K562 (cell line): ENCODE data around the gene WASF2. TPM values are rescaled to one million over a fixed set of nuclear protein-coding genes. Genes with fewer than 3 reads are reported as not detected.

Experiments
- BRF2 ChIP-seq: IDR thresholded peaks from 3 replicates; pipeline ENCODE4 v1.6.1; 2011; ENCODE audit warnings: borderline replicate concordance, mild to moderate bottlenecking; ENCODE audit not compliant: insufficient read length, insufficient read depth
- CUX1 ChIP-seq: fragments of 200-800 bp; sonication (Bioruptor generic); IDR thresholded peaks from 2 replicates; pipeline ENCODE4 v1.6.1; 2016; ENCODE audit warnings: missing genetic modification characterization, missing compliant biosample characterization
- GATA2 ChIP-seq: sonication (generic); formaldehyde crosslinking; IDR thresholded peaks from 2 replicates; pipeline ENCODE4 v1.4.0; 2020; ENCODE audit warnings: mild to moderate bottlenecking, missing genetic modification reagents
- GATAD2B ChIP-seq: fragments of 450-650 bp; IDR thresholded peaks from 2 replicates; pipeline ENCODE4 v1.6.1; 2017; ENCODE audit warnings: mild to moderate bottlenecking, borderline replicate concordance
- HOXB6 ChIP-seq: fragments of 250-450 bp; sonication (Bioruptor Pico); IDR thresholded peaks from 2 replicates; pipeline ENCODE4 v1.5.1; 2022; ENCODE audit warnings: mild to moderate bottlenecking, borderline replicate concordance
- POLR2B ChIP-seq: fragments of 450-650 bp; IDR thresholded peaks from 2 replicates; pipeline ENCODE4 v1.6.1; 2018; ENCODE audit warnings: low read depth; ENCODE audit not compliant: partially characterized antibody
- RFX7 ChIP-seq: fragments of 250-450 bp; sonication (Bioruptor Pico); IDR thresholded peaks from 2 replicates; pipeline ENCODE4 v1.5.1; 2021; ENCODE audit warnings: mild to moderate bottlenecking
- SIRT6 ChIP-seq: IDR thresholded peaks from one replicate; pipeline ENCODE4 v1.6.1; 2012; ENCODE audit warnings: low read depth, mild to moderate bottlenecking, control low read depth, inconsistent platforms, low read length, moderate library complexity
- STAT6 ChIP-seq: sonication (generic); formaldehyde crosslinking; IDR thresholded peaks from 2 replicates; pipeline ENCODE4 v1.8.1; 2023; ENCODE audit warnings: mild to moderate bottlenecking, missing genetic modification reagents
- TCF3 ChIP-seq: sonication (generic); formaldehyde crosslinking; IDR thresholded peaks from 2 replicates; pipeline ENCODE4 v1.4.0; 2020; ENCODE audit warnings: mild to moderate bottlenecking, missing genetic modification reagents
- ZBTB11 ChIP-seq, 3 experiments: fragments of 200-800 bp in 1 of 3; fragments of 250-450 bp in 1 of 3; fragments of 450-650 bp in 1 of 3; sonication (Bioruptor Pico) in 1 of 3; sonication (Bioruptor generic) in 1 of 3; formaldehyde crosslinking in 1 of 3; IDR thresholded peaks; 2 replicates each; pipeline versions ENCODE4 v1.6.1 to v1.8.0; 2016 to 2022; ENCODE audit warnings: mild to moderate bottlenecking in 2 of 3, missing genetic modification characterization in 2 of 3, missing compliant biosample characterization in 1 of 3, moderate library complexity in 1 of 3
- ZNF551 ChIP-seq: fragments of 250-450 bp; sonication (Bioruptor Pico); IDR thresholded peaks from 2 replicates; pipeline ENCODE4 v1.5.0; 2021; ENCODE audit warnings: mild to moderate bottlenecking, moderate library complexity
- ZNF740 ChIP-seq, 3 experiments: fragments of 200-800 bp in 1 of 3; sonication (Bioruptor generic) in 1 of 3; sonication (generic) in 1 of 3; formaldehyde crosslinking in 1 of 3; IDR thresholded peaks; 2 replicates each; pipeline versions ENCODE4 v1.6.1 to v1.8.0; 2016 to 2022; ENCODE audit warnings: mild to moderate bottlenecking in 2 of 3, missing compliant biosample characterization in 2 of 3, missing genetic modification characterization in 2 of 3, missing genetic modification reagents in 1 of 3
- polyA plus RNA-seq, 8 experiments: library from polyadenylated mRNA; depleted of rRNA in 4 of 8; stranded (reverse) in 5 of 8; unstranded in 3 of 8; fragments of >200 nt; fragmentation: Nextera tagmentation in 2 of 8; fragmentation: Illumina TruSeq in 1 of 8; extraction: Ambion mirVana in 2 of 8; extraction: Trizol in 1 of 8; gene quantifications; 2 replicates each; pipeline versions ENCODE4 v1.2.1 to v1.2.3, GENCODE V29; 2011 to 2014; ENCODE audit warnings: inconsistent platforms in 1 of 8, missing spikeins in 1 of 8
- total RNA-seq, 7 experiments: library from RNA; depleted of rRNA in 6 of 7; stranded (reverse); fragments of >200 nt in 6 of 7; fragmentation: Illumina TruSeq in 2 of 7; extraction: Trizol in 2 of 7; gene quantifications; 2 replicates each; pipeline versions ENCODE4 v1.2.1 to v1.2.3, GENCODE V29; 2011 to 2021; ENCODE audit warnings: low replicate concordance in 1 of 7

WASF2 gene
- total and polyA plus RNA-seq, 9 of the 15 experiments (the other 6 are each of a cell fraction or from before 2014, with no cell fraction given) = 8.2 to 163 (median 31.2) TPM

- TF ChIP-seq STAT6 (CRISPR knock-in tag) (0 out of 2 replicates have a peak, but pooled peaks have one; percentile 52), HOXB6 (CRISPR knock-in tag) (no peak), ZNF551 (no peak), BRF2 (no peak), RFX7 (no peak), SIRT6 (no peak), CUX1 (CRISPR knock-in tag) (no peak), GATA2 (no peak), ZBTB11 (CRISPR knock-in tag; IDR thresholded peaks at IDR 0.05) (no peak), TCF3 (no peak), GATAD2B (no peak), ZNF740 (CRISPR knock-in tag; IDR thresholded peaks at IDR 0.05) (peak; percentile 41; the same call in 1 of the 2 replicates), ZNF740 (tag; IDR thresholded peaks at IDR 0.05) (no peak), POLR2B (no peak)
Observed at GRCh38 chr1:27513528-27513927, 23.6 kb upstream of the WASF2 start (continued).
